ENCODE results near the gene MKI67.

- no peak for TF ChIP-seq EZH2phosphoT487 (IDR thresholded peaks at IDR 0.05; ENCODE audit: borderline replicate concordance, low read length)
- TF ChIP-seq CTCF (IDR thresholded peaks at IDR 0.05; ENCODE audit: low read depth, low read length, poor library complexity, severe bottlenecking), result no peak
Observed at GRCh38 chr10:128147669-128148068, 21.4 kb upstream of the MKI67 start.

Measured in DOHH2 (cell line).